ENCODE results near the gene SIK3. TPM values are rescaled to one million over a fixed set of nuclear protein-coding genes. Genes with fewer than 3 reads are reported as not detected.

Gene SIK3
- total RNA-seq, 1 experiment from 2014 or later: 31.4 TPM

- no peaks in the 10 kb centered on the region; the same call in 1 of the 2 replicates for H3K79me2 ChIP-seq (ENCODE audit: insufficient read depth, low read length)
- no CpG with 5 or more reads among the region's 4 CpGs for WGBS (ENCODE audit: extremely low coverage, insufficient read length, low lambda C conversion rate)
Measured at GRCh38 chr11:116972691-116973090, 125.5 kb downstream of the SIK3 start.

More at GRCh38 chr11:116972691-116973090, 125.5 kb downstream of the SIK3 start:
- H3K14ac ChIP-seq (ENCODE audit: insufficient read depth, low read length): no peak overlapping the region
- no peaks in the 10 kb centered on the region for H3K23me2 ChIP-seq (ENCODE audit: insufficient read length, low read depth, low read length, poor library complexity, severe bottlenecking)
- H3K4ac ChIP-seq (ENCODE audit: low read depth, low read length): no peak overlapping the region
- no peak overlapping the region for H2BK5ac ChIP-seq (ENCODE audit: insufficient read length, low read length)
- no peaks in the 10 kb centered on the region for H3K36me3 Mint-ChIP-seq (ENCODE audit: insufficient read depth in 1 of 3, low read depth in 3 of 3)
- no peak overlapping the region for H4K8ac ChIP-seq (replicated peaks; ENCODE audit: insufficient read length, low read depth, low read length)
- H2BK120ac ChIP-seq (ENCODE audit: low read depth, low read length, poor library complexity, severe bottlenecking): no peak overlapping the region
- H3K4me1 ChIP-seq (ENCODE audit: insufficient read depth, low read length): peaks cover 3% of the 10 kb centered on the region
- H2BK15ac ChIP-seq (ENCODE audit: low read depth, low read length): no peak overlapping the region
- no peak overlapping the region for H3K4me2 ChIP-seq (ENCODE audit: insufficient read depth, insufficient read length, low read length)
- H2BK20ac ChIP-seq (ENCODE audit: low read depth, low read length, poor library complexity, severe bottlenecking): no peak overlapping the region
- H3K56ac ChIP-seq (ENCODE audit: insufficient read length, low read depth, low read length): no peak overlapping the region
- DNase-seq: no peak
- no peaks in the 10 kb centered on the region for H4K20me1 ChIP-seq (ENCODE audit: control insufficient read depth, insufficient read depth, insufficient read length)
- no peak overlapping the region for H4K91ac ChIP-seq (ENCODE audit: insufficient read length, low read depth, low read length)
- peaks cover 26 to 32% of the 10 kb centered on the region in 2 experiments for H3K4me1 Mint-ChIP-seq
- no peak overlapping the region for H3K4me3 Mint-ChIP-seq
- H3K23ac ChIP-seq (ENCODE audit: insufficient read length, low read depth, low read length): no peak overlapping the region
- no peak overlapping the region for H2AK5ac ChIP-seq (ENCODE audit: insufficient read length, low read length)
- TF ChIP-seq CTCF (conservative IDR thresholded peaks at IDR 0.05): no peak
- no peak overlapping the region for H2AFZ ChIP-seq (ENCODE audit: low read length)
- no peak overlapping the region for H2BK12ac ChIP-seq (ENCODE audit: insufficient read length, low read depth, low read length)
- H3K9me3 ChIP-seq (ENCODE audit: control insufficient read depth, low read depth, low read length): no peaks in the 10 kb centered on the region
- H3K79me1 ChIP-seq (ENCODE audit: insufficient read depth, low read depth, low read length, poor library complexity, severe bottlenecking): no peaks in the 10 kb centered on the region
- no peak overlapping the region for H4K5ac ChIP-seq (ENCODE audit: insufficient read length, low read depth, low read length)
- no peak overlapping the region for H3K27ac ChIP-seq (ENCODE audit: insufficient read length, low read depth, low read length)
- no peaks in the 10 kb centered on the region for H3K27me3 Mint-ChIP-seq (ENCODE audit: low read depth)
- no peak overlapping the region for H3T11ph ChIP-seq (ENCODE audit: low read length)
- no peaks in the 10 kb centered on the region for H3K27me3 ChIP-seq (ENCODE audit: insufficient read depth, low read length)
- no peaks in the 10 kb centered on the region for H3K9me3 Mint-ChIP-seq
- peak overlapping the region in 1 of 3 experiments; percentile 12; a peak in 1 of 7 replicates for H3K27ac Mint-ChIP-seq
- no peak overlapping the region for H3K9ac ChIP-seq (ENCODE audit: extremely low read depth, insufficient read length, low read length)
- no peak overlapping the region for H3K18ac ChIP-seq (ENCODE audit: insufficient read length, low read depth, low read length)
